Ishikawa (cell line): ENCODE results near the gene HRAS.

Source experiments
- CEBPB ChIP-seq: IDR thresholded peaks from 2 replicates; pipeline ENCODE4 v1.6.1; 2012
- CREB1 ChIP-seq: IDR thresholded peaks from 2 replicates; pipeline ENCODE4 v1.6.1; 2012; ENCODE audit warnings: low read depth
- EGR1 ChIP-seq: IDR thresholded peaks from 2 replicates; pipeline ENCODE4 v1.6.1; 2012
- EP300 ChIP-seq: IDR thresholded peaks from 2 replicates; pipeline ENCODE4 v1.6.1; 2012; ENCODE audit warnings: borderline replicate concordance
- FOXM1 ChIP-seq: IDR thresholded peaks from 2 replicates; pipeline ENCODE4 v1.6.1; 2012; ENCODE audit warnings: low read depth, borderline replicate concordance
- MAX ChIP-seq: IDR thresholded peaks from 2 replicates; pipeline ENCODE4 v1.6.1; 2012
- NFIC ChIP-seq: IDR thresholded peaks from 2 replicates; pipeline ENCODE4 v1.6.1; 2012
- RAD21 ChIP-seq: IDR thresholded peaks from 2 replicates; pipeline ENCODE4 v1.6.1; 2012; ENCODE audit warnings: low read depth
- TAF1 ChIP-seq: IDR thresholded peaks from 2 replicates; pipeline ENCODE4 v1.6.1; 2012; ENCODE audit warnings: low read depth, mild to moderate bottlenecking
- TCF12 ChIP-seq: IDR thresholded peaks from 2 replicates; pipeline ENCODE4 v1.6.1; 2012; ENCODE audit warnings: low read depth
- TEAD4 ChIP-seq: IDR thresholded peaks from 2 replicates; pipeline ENCODE4 v1.6.1; 2012
- YY1 ChIP-seq: IDR thresholded peaks from 2 replicates; pipeline ENCODE4 v1.6.1; 2012; ENCODE audit warnings: low read depth
- ZBTB7A ChIP-seq: IDR thresholded peaks from 2 replicates; pipeline ENCODE4 v1.6.1; 2012; ENCODE audit warnings: low read depth
- TF ChIP-seq, protein P1 (sequence below): IDR thresholded peaks from 2 replicates; pipeline ENCODE4 v1.6.1; 2012
- TF ChIP-seq, protein P2 (sequence below): IDR thresholded peaks from 2 replicates; pipeline ENCODE4 v1.6.1; 2012; ENCODE audit warnings: low read depth, mild to moderate bottlenecking

HRAS gene

GRCh38 chr11:534396-535209 is 773 bp downstream of the HRAS start:
- TF ChIP-seq FOXM1 (no peak), MAX (peak; percentile 28; the same call in 1 of the 2 replicates)
- TF ChIP-seq, protein P1, sequence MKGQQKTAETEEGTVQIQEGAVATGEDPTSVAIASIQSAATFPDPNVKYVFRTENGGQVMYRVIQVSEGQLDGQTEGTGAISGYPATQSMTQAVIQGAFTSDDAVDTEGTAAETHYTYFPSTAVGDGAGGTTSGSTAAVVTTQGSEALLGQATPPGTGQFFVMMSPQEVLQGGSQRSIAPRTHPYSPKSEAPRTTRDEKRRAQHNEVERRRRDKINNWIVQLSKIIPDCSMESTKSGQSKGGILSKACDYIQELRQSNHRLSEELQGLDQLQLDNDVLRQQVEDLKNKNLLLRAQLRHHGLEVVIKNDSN = no peak
- TF ChIP-seq, protein P2, sequence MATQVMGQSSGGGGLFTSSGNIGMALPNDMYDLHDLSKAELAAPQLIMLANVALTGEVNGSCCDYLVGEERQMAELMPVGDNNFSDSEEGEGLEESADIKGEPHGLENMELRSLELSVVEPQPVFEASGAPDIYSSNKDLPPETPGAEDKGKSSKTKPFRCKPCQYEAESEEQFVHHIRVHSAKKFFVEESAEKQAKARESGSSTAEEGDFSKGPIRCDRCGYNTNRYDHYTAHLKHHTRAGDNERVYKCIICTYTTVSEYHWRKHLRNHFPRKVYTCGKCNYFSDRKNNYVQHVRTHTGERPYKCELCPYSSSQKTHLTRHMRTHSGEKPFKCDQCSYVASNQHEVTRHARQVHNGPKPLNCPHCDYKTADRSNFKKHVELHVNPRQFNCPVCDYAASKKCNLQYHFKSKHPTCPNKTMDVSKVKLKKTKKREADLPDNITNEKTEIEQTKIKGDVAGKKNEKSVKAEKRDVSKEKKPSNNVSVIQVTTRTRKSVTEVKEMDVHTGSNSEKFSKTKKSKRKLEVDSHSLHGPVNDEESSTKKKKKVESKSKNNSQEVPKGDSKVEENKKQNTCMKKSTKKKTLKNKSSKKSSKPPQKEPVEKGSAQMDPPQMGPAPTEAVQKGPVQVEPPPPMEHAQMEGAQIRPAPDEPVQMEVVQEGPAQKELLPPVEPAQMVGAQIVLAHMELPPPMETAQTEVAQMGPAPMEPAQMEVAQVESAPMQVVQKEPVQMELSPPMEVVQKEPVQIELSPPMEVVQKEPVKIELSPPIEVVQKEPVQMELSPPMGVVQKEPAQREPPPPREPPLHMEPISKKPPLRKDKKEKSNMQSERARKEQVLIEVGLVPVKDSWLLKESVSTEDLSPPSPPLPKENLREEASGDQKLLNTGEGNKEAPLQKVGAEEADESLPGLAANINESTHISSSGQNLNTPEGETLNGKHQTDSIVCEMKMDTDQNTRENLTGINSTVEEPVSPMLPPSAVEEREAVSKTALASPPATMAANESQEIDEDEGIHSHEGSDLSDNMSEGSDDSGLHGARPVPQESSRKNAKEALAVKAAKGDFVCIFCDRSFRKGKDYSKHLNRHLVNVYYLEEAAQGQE = no peak

GRCh38 chr11:533586-534395 is 1.6 kb downstream of the HRAS start:
- TF ChIP-seq RAD21 (no peak), YY1 (no peak), ZBTB7A (no peak), NFIC (no peak), CREB1 (no peak), FOXM1 (no peak), CEBPB (no peak), TCF12 (no peak), TAF1 (no peak), MAX (no peak), EP300 (no peak), TEAD4 (no peak), EGR1 (no peak)
- TF ChIP-seq, protein P2 = no peak
- TF ChIP-seq, protein P1 = no peak

GRCh38 chr11:532986-533585 is 2.3 kb downstream of the HRAS start:
- TF ChIP-seq, protein P1 = no peak
- TF ChIP-seq TCF12 (no peak), FOXM1 (no peak), CREB1 (no peak), EGR1 (no peak), MAX (no peak), CEBPB (no peak), ZBTB7A (no peak), TAF1 (no peak)

- TF ChIP-seq, protein P1 = no peak
- TF ChIP-seq EP300 = no peak
- TF ChIP-seq ZBTB7A = no peak
These were observed 2.8 kb downstream of the HRAS start for GRCh38 chr11:532527-532985.
